Measurements from ENCODE around the gene LSG1.
"Not testable (repeated sequence)": the region's sequence is repeated elsewhere in the genome, so short reads cannot be mapped to it uniquely, and the experiment has no call there.

The LSG1 gene

GRCh38 chr3:194658477-194659242, 13.3 kb downstream of the LSG1 start:
- DNase-seq (ENCODE audit: low spot score) (no peak), FAIRE-seq (no peak)

- DNase-seq (ENCODE audit: low spot score) (no peak), FAIRE-seq (no peak)
Measured at GRCh38 chr3:194657439-194657838, 14.6 kb downstream of the LSG1 start.

- no peak for DNase-seq (ENCODE audit: low spot score)
- FAIRE-seq, result no peak
Measured at GRCh38 chr3:194654443-194654842, 17.5 kb downstream of the LSG1 start.

GRCh38 chr3:194647747-194648146, 24.2 kb downstream of the LSG1 start:
- DNase-seq (ENCODE audit: low spot score), result no peak
- no peak for FAIRE-seq

GRCh38 chr3:194642769-194643168, 29.2 kb downstream of the LSG1 start:
- FAIRE-seq (no peak), DNase-seq (ENCODE audit: low spot score) (no peak)

- no peak for FAIRE-seq
Measured at GRCh38 chr3:194640829-194641228, 31.2 kb downstream of the LSG1 start.

GRCh38 chr3:194638991-194639605, 32.9 kb downstream of the LSG1 start:
- DNase-seq (ENCODE audit: low spot score) (no peak), FAIRE-seq (no peak)

More at GRCh38 chr3:194640829-194641228, 31.2 kb downstream of the LSG1 start:
- no peak for DNase-seq (ENCODE audit: low spot score)

GRCh38 chr3:194637541-194638400, 34.2 kb downstream of the LSG1 start:
- FAIRE-seq, result no peak
- no peak for DNase-seq (ENCODE audit: low spot score)

- DNase-seq (ENCODE audit: low spot score) (no peak), FAIRE-seq (no peak)
Measured at GRCh38 chr3:194637066-194637465, 34.9 kb downstream of the LSG1 start.

GRCh38 chr3:194633349-194634004, 38.5 kb downstream of the LSG1 start, which contains the start of gene TMEM44:
TSS of gene TMEM44 (minus strand) at chr3:194633419. CDS start at chr3:194633215, 204 bp downstream.
- DNase-seq (ENCODE audit: low spot score), result peak; percentile 86
- no peak for FAIRE-seq

GRCh38 chr3:194632809-194633348, 39.1 kb downstream of the LSG1 start:
- FAIRE-seq (no peak), DNase-seq (ENCODE audit: low spot score) (peak; percentile 25)

- DNase-seq (ENCODE audit: low spot score) (no peak), FAIRE-seq (no peak)
Measured at GRCh38 chr3:194632226-194632808, 39.7 kb downstream of the LSG1 start.

- FAIRE-seq, result no peak
- no peak for DNase-seq (ENCODE audit: low spot score)
Measured at GRCh38 chr3:194631696-194632095, 40.3 kb downstream of the LSG1 start.

- FAIRE-seq; DNase-seq (ENCODE audit: low spot score): not testable (repeated sequence)
Measured at GRCh38 chr3:194630681-194631080, 41.3 kb downstream of the LSG1 start.

- DNase-seq (ENCODE audit: low spot score), result peak; percentile 13
- no peak for FAIRE-seq
Measured at GRCh38 chr3:194624956-194625355, 47.0 kb downstream of the LSG1 start.

- DNase-seq (ENCODE audit: low spot score) (no peak), FAIRE-seq (no peak)
Measured at GRCh38 chr3:194623449-194624290, 48.3 kb downstream of the LSG1 start.

- no peak for FAIRE-seq
- DNase-seq (ENCODE audit: low spot score), result no peak
Measured at GRCh38 chr3:194622621-194623340, 49.2 kb downstream of the LSG1 start.

- FAIRE-seq (no peak), DNase-seq (ENCODE audit: low spot score) (no peak)
Measured at GRCh38 chr3:194621947-194622346, 50.0 kb downstream of the LSG1 start.

GRCh38 chr3:194620196-194620595, 51.8 kb downstream of the LSG1 start:
- DNase-seq (ENCODE audit: low spot score) (no peak), FAIRE-seq (no peak)
